Smooth muscle cell (in vitro differentiated cells): ENCODE results near the gene DPP6. TPM values are rescaled to one million over a fixed set of nuclear protein-coding genes. Genes with fewer than 3 reads are reported as not detected.

Experiments used
- DNase-seq: peaks from one replicate; lab custom pipeline; 2025; ENCODE audit not compliant: unreplicated experiment; lab: John Stamatoyannopoulos, UW
- H2AFZ ChIP-seq: fragments of 200-600 bp; sonication (generic); 2 replicates; pipeline ENCODE4 v1.6.0; 2016; ENCODE audit warnings: antibody characterized with exemption, low read depth, mild to moderate bottlenecking
- H3F3A ChIP-seq: fragments of 200-600 bp; sonication (generic); 2 replicates; pipeline ENCODE4 v1.6.0; 2017; ENCODE audit warnings: antibody characterized with exemption, low read depth
- H3K27ac ChIP-seq: fragments of 200-600 bp; sonication (generic); 2 replicates; pipeline ENCODE4 v1.5.1; 2016; ENCODE audit warnings: low read depth, mild to moderate bottlenecking
- H3K27me3 ChIP-seq: fragments of 200-600 bp; sonication (generic); 2 replicates; pipeline ENCODE4 v1.6.1; 2016; ENCODE audit warnings: low read depth, mild to moderate bottlenecking
- H3K36me3 ChIP-seq: fragments of 200-600 bp; sonication (generic); 2 replicates; pipeline ENCODE4 v1.5.1; 2016; ENCODE audit warnings: low read depth
- H3K4me1 ChIP-seq: fragments of 200-600 bp; sonication (generic); 2 replicates; pipeline ENCODE4 v1.5.1; 2016; ENCODE audit warnings: low read depth
- H3K4me2 ChIP-seq: fragments of 200-600 bp; sonication (generic); 2 replicates; pipeline ENCODE4 v1.6.0; 2016; ENCODE audit warnings: mild to moderate bottlenecking
- H3K4me3 ChIP-seq: fragments of 200-600 bp; sonication (generic); 2 replicates; pipeline ENCODE4 v1.5.1; 2016; ENCODE audit warnings: mild to moderate bottlenecking
- H3K79me2 ChIP-seq: fragments of 200-600 bp; sonication (generic); 2 replicates; pipeline ENCODE4 v1.6.0; 2016; ENCODE audit warnings: low read depth, mild to moderate bottlenecking
- H3K9ac ChIP-seq: fragments of 200-600 bp; sonication (generic); 2 replicates; pipeline ENCODE4 v1.6.0; 2016; ENCODE audit warnings: low read depth
- H3K9me3 ChIP-seq: fragments of 200-600 bp; sonication (generic); replicated peaks from 2 replicates; pipeline ENCODE4 v1.5.1; 2016; ENCODE audit warnings: low read depth
- H4K20me1 ChIP-seq: fragments of 200-600 bp; sonication (generic); 2 replicates; pipeline ENCODE4 v1.6.0; 2016; ENCODE audit warnings: low read depth
- WGBS: methylation state at CpG from one replicate; pipeline ENCODE4 v1.1.7; 2016; ENCODE audit warnings: low lambda C conversion rate; 5-methylcytosine and 5-hydroxymethylcytosine counted together
- polyA plus RNA-seq: library from polyadenylated mRNA; unstranded; fragments of >200 nt; fragmentation: Nextera tagmentation; extraction: Ambion mirVana; gene quantifications from 2 replicates; pipeline ENCODE4 v1.2.1, GENCODE V29; 2016
- total RNA-seq: library from RNA; depleted of rRNA; stranded (reverse); fragments of >200 nt; gene quantifications from 2 replicates; pipeline ENCODE4 v1.2.3, GENCODE V29; 2014
- TF ChIP-seq, protein P1 (sequence below): fragments of 200-600 bp; sonication (generic); IDR thresholded peaks from 2 replicates; pipeline ENCODE4 v1.5.1; 2017; ENCODE audit warnings: borderline replicate concordance, mild to moderate bottlenecking, antibody characterized with exemption; ENCODE audit not compliant: insufficient read depth, poor library complexity, severe bottlenecking

The DPP6 gene
- total and polyA plus RNA-seq, 2 experiments from 2014 or later, result 0.72 TPM; not detected in 1

DNA sequence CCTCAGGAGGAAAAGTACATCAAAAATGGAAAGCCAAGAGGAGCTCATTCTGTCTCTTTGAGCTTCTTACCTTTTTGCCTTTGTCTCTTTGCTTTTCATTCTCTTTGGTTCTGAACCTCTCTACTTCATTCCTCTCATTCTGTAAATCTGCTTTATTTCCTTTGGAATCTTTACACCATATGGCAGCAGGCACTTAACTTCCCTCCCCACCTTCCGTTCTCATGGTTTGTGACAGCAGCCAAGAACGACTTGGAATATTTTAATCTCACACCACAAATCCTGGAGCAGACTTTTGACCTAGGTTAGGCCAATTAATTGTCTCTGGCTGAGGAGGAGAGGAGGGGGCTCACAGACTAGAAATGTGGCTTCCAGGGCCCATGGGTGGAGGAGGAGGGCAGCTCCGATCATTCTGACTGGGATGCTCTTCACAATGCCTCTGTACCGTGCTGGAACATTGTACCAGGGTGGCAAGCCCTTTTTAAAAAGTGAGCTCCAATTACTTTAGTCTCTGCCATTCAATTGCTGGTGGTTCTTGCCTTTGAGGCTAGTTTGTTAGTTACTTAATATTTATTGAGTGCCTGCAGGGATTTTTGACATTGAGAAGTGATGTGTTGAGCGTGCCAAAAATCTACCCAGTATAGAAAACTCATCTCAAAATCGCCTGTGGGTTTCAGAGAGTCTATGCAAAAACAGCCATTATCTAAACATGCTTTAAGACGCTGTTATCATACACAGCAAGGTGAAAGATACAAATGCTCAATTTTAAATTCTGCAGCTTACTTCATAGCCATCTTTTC is 386.6 kb downstream of the DPP6 start:
- Histone ChIP-seq H2AFZ (no peak overlapping the region), H3F3A (no peaks in the 10 kb centered on the region), H3K27me3 (no peaks in the 10 kb centered on the region), H3K4me1 (no peaks in the 10 kb centered on the region), H3K27ac (no peak overlapping the region), H3K9me3 (no peaks in the 10 kb centered on the region), H3K4me2 (no peak overlapping the region), H4K20me1 (no peaks in the 10 kb centered on the region), H3K79me2 (no peaks in the 10 kb centered on the region), H3K9ac (no peak overlapping the region), H3K4me3 (no peak overlapping the region), H3K36me3 (no peaks in the 10 kb centered on the region)
- 84% methylated on average over 7 of the region's 7 CpGs for WGBS
- TF ChIP-seq, protein P1, sequence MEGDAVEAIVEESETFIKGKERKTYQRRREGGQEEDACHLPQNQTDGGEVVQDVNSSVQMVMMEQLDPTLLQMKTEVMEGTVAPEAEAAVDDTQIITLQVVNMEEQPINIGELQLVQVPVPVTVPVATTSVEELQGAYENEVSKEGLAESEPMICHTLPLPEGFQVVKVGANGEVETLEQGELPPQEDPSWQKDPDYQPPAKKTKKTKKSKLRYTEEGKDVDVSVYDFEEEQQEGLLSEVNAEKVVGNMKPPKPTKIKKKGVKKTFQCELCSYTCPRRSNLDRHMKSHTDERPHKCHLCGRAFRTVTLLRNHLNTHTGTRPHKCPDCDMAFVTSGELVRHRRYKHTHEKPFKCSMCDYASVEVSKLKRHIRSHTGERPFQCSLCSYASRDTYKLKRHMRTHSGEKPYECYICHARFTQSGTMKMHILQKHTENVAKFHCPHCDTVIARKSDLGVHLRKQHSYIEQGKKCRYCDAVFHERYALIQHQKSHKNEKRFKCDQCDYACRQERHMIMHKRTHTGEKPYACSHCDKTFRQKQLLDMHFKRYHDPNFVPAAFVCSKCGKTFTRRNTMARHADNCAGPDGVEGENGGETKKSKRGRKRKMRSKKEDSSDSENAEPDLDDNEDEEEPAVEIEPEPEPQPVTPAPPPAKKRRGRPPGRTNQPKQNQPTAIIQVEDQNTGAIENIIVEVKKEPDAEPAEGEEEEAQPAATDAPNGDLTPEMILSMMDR, result no peak
- no peak for DNase-seq

DNA sequence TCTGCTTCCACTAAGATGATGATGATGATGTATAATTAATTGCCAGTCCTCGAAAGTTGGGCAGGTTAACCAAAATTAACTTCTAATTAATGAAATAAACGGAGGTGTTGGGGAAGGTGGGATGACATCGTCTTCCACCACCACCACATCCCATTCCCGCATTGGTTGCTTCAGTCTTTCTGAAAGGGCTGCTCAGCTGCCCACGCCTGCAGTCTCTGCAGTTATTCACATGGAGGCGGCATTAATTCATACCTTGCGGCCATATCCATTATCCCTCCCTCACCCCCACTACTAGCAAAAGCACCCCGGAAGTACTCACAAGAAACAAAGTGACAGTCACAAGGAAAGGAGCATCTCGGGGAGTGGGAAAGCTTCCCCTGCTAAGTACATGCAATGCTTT is 387.9 kb downstream of the DPP6 start:
- Histone ChIP-seq H3K4me1 (no peaks in the 10 kb centered on the region), H3F3A (no peaks in the 10 kb centered on the region), H3K36me3 (no peaks in the 10 kb centered on the region), H3K27ac (no peak overlapping the region), H2AFZ (no peak overlapping the region), H3K4me3 (no peak overlapping the region), H3K4me2 (no peak overlapping the region), H3K9ac (no peak overlapping the region), H3K9me3 (no peaks in the 10 kb centered on the region), H4K20me1 (no peaks in the 10 kb centered on the region), H3K79me2 (no peaks in the 10 kb centered on the region), H3K27me3 (no peaks in the 10 kb centered on the region)
- DNase-seq, result no peak
- TF ChIP-seq, protein P1, result no peak
- WGBS, result 81% methylated on average over 9 of the region's 9 CpGs

DNA sequence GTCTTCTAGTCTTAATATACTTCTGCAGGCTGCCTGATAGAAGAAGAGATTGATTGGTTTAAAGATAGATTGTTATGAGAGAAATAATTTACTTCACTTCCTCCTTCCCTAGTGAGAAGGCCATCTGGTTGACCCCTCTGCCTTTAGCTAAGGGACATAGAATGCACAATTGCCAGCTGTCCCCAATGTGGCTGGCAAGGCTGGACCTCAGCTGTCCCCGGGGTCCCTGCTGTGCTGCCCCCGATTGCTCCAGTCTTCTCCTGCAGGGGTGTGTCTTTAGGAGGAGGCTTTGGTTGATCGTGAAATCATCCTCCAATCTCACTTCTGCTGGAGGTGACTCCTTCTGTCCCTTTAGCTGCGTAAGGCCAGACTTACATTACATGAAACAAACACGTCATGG is 388.5 kb downstream of the DPP6 start:
- H3F3A ChIP-seq, result no peaks in the 10 kb centered on the region
- WGBS, result 90% methylated on average over 5 of the region's 5 CpGs

More for the DNA sequence above, 388.5 kb downstream of the DPP6 start:
- H3K4me2 ChIP-seq, result no peak overlapping the region
- H3K4me3 ChIP-seq, result no peak overlapping the region
- TF ChIP-seq, protein P1, result no peak
- no peak for DNase-seq
- H3K9me3 ChIP-seq, result no peaks in the 10 kb centered on the region
- H3K4me1 ChIP-seq, result no peaks in the 10 kb centered on the region
- no peak overlapping the region for H3K9ac ChIP-seq
- no peaks in the 10 kb centered on the region for H3K79me2 ChIP-seq
- H3K27me3 ChIP-seq, result no peaks in the 10 kb centered on the region
- no peak overlapping the region for H3K27ac ChIP-seq
- H4K20me1 ChIP-seq, result no peaks in the 10 kb centered on the region
- no peaks in the 10 kb centered on the region for H3K36me3 ChIP-seq
- no peak overlapping the region for H2AFZ ChIP-seq
